NT2/D1 (cell line): ENCODE data around the gene EGFR.

ENCODE experiments used
- DNase-seq: peaks from one replicate; pipeline ENCODE4 v3.0.0-alpha.2; 2011; ENCODE audit warnings: low read depth, low spot score
- H3K27me3 ChIP-seq: 2 replicates; pipeline ENCODE4 v1.6.0; 2011; ENCODE audit warnings: mild to moderate bottlenecking; ENCODE audit not compliant: insufficient read length, insufficient read depth
- H3K36me3 ChIP-seq: 2 replicates; pipeline ENCODE4 v1.6.1; 2011; ENCODE audit warnings: mild to moderate bottlenecking, low read length, mixed read lengths; ENCODE audit not compliant: insufficient read depth, insufficient read length
- H3K4me1 ChIP-seq: 2 replicates; pipeline ENCODE4 v1.5.1; 2011; ENCODE audit not compliant: insufficient read depth, insufficient read length
- H3K4me3 ChIP-seq: 2 replicates; pipeline ENCODE4 v1.5.1; 2011; ENCODE audit warnings: low read depth; ENCODE audit not compliant: insufficient read length
- H3K9ac ChIP-seq: 2 replicates; pipeline ENCODE4 v1.6.0; 2011; ENCODE audit warnings: low read depth; ENCODE audit not compliant: insufficient read length
- H3K9me3 ChIP-seq: 2 replicates; pipeline ENCODE4 v1.5.1; 2011; ENCODE audit warnings: mild to moderate bottlenecking, low read length; ENCODE audit not compliant: insufficient read depth
- SUZ12 ChIP-seq: IDR thresholded peaks from 2 replicates; pipeline ENCODE4 v1.6.1; 2011; ENCODE audit not compliant: insufficient read length, insufficient read depth; ENCODE audit errors: extremely low read depth
- YY1 ChIP-seq: IDR thresholded peaks from 2 replicates; pipeline ENCODE4 v1.6.1; 2011; ENCODE audit not compliant: insufficient read length, insufficient read depth
- ZNF274 ChIP-seq: IDR thresholded peaks from 2 replicates; pipeline ENCODE4 v1.6.1; 2011; ENCODE audit warnings: mild to moderate bottlenecking, low read depth, low read length

Gene EGFR

GRCh38 chr7:55198634-55199392, 180.0 kb downstream of the EGFR start:
- Histone ChIP-seq H3K36me3 (peaks cover 31% of the 10 kb centered on the region), H3K4me3 (no peak overlapping the region), H3K9me3 (no peaks in the 10 kb centered on the region), H3K27me3 (no peaks in the 10 kb centered on the region), H3K9ac (no peak overlapping the region), H3K4me1 (peaks cover 2% of the 10 kb centered on the region)
- DNase-seq: no peak
- TF ChIP-seq YY1 (no peak), SUZ12 (no peak), ZNF274 (no peak)

GRCh38 chr7:55199418-55199817, 180.6 kb downstream of the EGFR start:
- Histone ChIP-seq H3K9me3 (no peaks in the 10 kb centered on the region), H3K9ac (no peak overlapping the region), H3K4me1 (peaks cover 2% of the 10 kb centered on the region), H3K27me3 (no peaks in the 10 kb centered on the region), H3K4me3 (no peak overlapping the region), H3K36me3 (peaks cover 32% of the 10 kb centered on the region)
- no peak for DNase-seq
- no peak for TF ChIP-seq YY1
- no peak for TF ChIP-seq ZNF274
- TF ChIP-seq SUZ12: no peak

GRCh38 chr7:55200441-55200840, 181.6 kb downstream of the EGFR start:
- no peaks in the 10 kb centered on the region for H3K9me3 ChIP-seq
- no peak overlapping the region for H3K4me3 ChIP-seq
- TF ChIP-seq YY1 (no peak), ZNF274 (no peak), SUZ12 (no peak)
- no peak overlapping the region for H3K9ac ChIP-seq
- H3K27me3 ChIP-seq: no peaks in the 10 kb centered on the region
- peaks cover 40% of the 10 kb centered on the region for H3K36me3 ChIP-seq
- no peak for DNase-seq
- H3K4me1 ChIP-seq: peaks cover 2% of the 10 kb centered on the region

GRCh38 chr7:55202150-55202913, 183.5 kb downstream of the EGFR start:
- Histone ChIP-seq H3K36me3 (peaks cover 47% of the 10 kb centered on the region), H3K4me1 (peaks cover 2% of the 10 kb centered on the region), H3K27me3 (no peaks in the 10 kb centered on the region), H3K4me3 (no peak overlapping the region), H3K9me3 (no peaks in the 10 kb centered on the region), H3K9ac (no peak overlapping the region)
- DNase-seq: no peak
- TF ChIP-seq ZNF274 (no peak), YY1 (no peak), SUZ12 (no peak)

GRCh38 chr7:55203300-55203699, 184.5 kb downstream of the EGFR start:
- no peaks in the 10 kb centered on the region for H3K9me3 ChIP-seq
- H3K4me3 ChIP-seq: no peak overlapping the region
- H3K9ac ChIP-seq: no peak overlapping the region
- no peak for DNase-seq
- peaks cover 53% of the 10 kb centered on the region for H3K36me3 ChIP-seq
- peaks cover 2% of the 10 kb centered on the region for H3K4me1 ChIP-seq
- no peaks in the 10 kb centered on the region for H3K27me3 ChIP-seq
- TF ChIP-seq ZNF274 (no peak), SUZ12 (no peak), YY1 (no peak)

- Histone ChIP-seq H3K4me3 (no peak overlapping the region), H3K27me3 (no peaks in the 10 kb centered on the region), H3K36me3 (peaks cover 60% of the 10 kb centered on the region), H3K9me3 (no peaks in the 10 kb centered on the region), H3K9ac (no peak overlapping the region), H3K4me1 (no peaks in the 10 kb centered on the region)
- TF ChIP-seq ZNF274 (no peak), SUZ12 (no peak), YY1 (no peak)
- no peak for DNase-seq
Measured at GRCh38 chr7:55205124-55205955, 186.5 kb downstream of the EGFR start.
